Inflammatory macrophage (primary cell): Measurements from ENCODE around the gene HOXD4.

Experiments used
- DNase-seq, 2 donors: peaks; one replicate each; pipeline ENCODE4 v3.0.0-alpha.2; 2020 to 2022

Gene HOXD4

GRCh38 chr2:176114120-176114929 lies 37.0 kb upstream of the HOXD4 start:
- DNase-seq: no peak

GRCh38 chr2:176114930-176115625 lies 36.3 kb upstream of the HOXD4 start:
- DNase-seq: no peak

GRCh38 chr2:176115883-176116813 lies 35.2 kb upstream of the HOXD4 start, which contains the start of gene HOXD10:
Gene HOXD10 (plus strand): TSS chr2:176116778. CDS start chr2:176116834, 56 bp downstream.
- no peak for DNase-seq

GRCh38 chr2:176117162-176117822 lies 34.1 kb upstream of the HOXD4 start:
- DNase-seq: no peak

GRCh38 chr2:176117823-176118371 lies 33.5 kb upstream of the HOXD4 start:
- DNase-seq: no peak

GRCh38 chr2:176118601-176119339 lies 32.6 kb upstream of the HOXD4 start:
- peak in 1 of 2 donors; percentile 27 for DNase-seq

- DNase-seq: no peak
Measured at GRCh38 chr2:176120364-176121189, 30.8 kb upstream of the HOXD4 start.

GRCh38 chr2:176121190-176122051 lies 29.9 kb upstream of the HOXD4 start:
- no peak for DNase-seq

GRCh38 chr2:176122052-176122682 lies 29.2 kb upstream of the HOXD4 start:
- DNase-seq: no peak

GRCh38 chr2:176122683-176123410 lies 28.5 kb upstream of the HOXD4 start, which contains the start of gene HOXD9:
Gene HOXD9 (plus strand): TSS chr2:176122719. CDS start chr2:176122769, 50 bp downstream.
- DNase-seq: no peak

- no peak for DNase-seq
Measured at GRCh38 chr2:176123411-176124109, 27.8 kb upstream of the HOXD4 start.

GRCh38 chr2:176124110-176124946 lies 27.0 kb upstream of the HOXD4 start:
- no peak for DNase-seq

- no peak for DNase-seq
Measured at GRCh38 chr2:176124947-176125771, 26.2 kb upstream of the HOXD4 start.

GRCh38 chr2:176125772-176126054 lies 25.6 kb upstream of the HOXD4 start:
- no peak for DNase-seq

- DNase-seq: peak; percentile 58 to 61
Measured at GRCh38 chr2:176126929-176127773, 24.2 kb upstream of the HOXD4 start.
